Thymus (tissue), 11 donors: ENCODE measurements around the gene ABHD16B. TPM values are rescaled to one million over a fixed set of nuclear protein-coding genes. Genes with fewer than 3 reads are reported as not detected.
A peak's percentile ranks its signal among the peaks of the same experiment; 100 is the strongest.

ENCODE experiments used
- DNase-seq, 9 donors: peaks; one replicate each; pipeline ENCODE4 v3.0.0-alpha.2; 2013; ENCODE audit warnings: low spot score in 9 of 9, low read depth in 6 of 9, missing footprints in 1 of 9
- H3K27ac ChIP-seq, 2 donors: one replicate each; pipeline ENCODE4 v1.5.1; 2013; ENCODE audit warnings: control low read depth in 1 of 2, low read depth in 1 of 2, low read length in 1 of 2, mild to moderate bottlenecking in 1 of 2, moderate library complexity in 1 of 2
- H3K27me3 ChIP-seq, 2 donors: one replicate each; pipeline ENCODE4 v1.5.1; 2013; ENCODE audit warnings: low read length in 1 of 2; ENCODE audit not compliant: control insufficient read depth in 2 of 2, insufficient read depth in 1 of 2
- H3K36me3 ChIP-seq, 2 donors: one replicate each; pipeline ENCODE4 v1.5.1; 2013; ENCODE audit warnings: low read length in 1 of 2, mild to moderate bottlenecking in 1 of 2, moderate library complexity in 1 of 2; ENCODE audit not compliant: control insufficient read depth in 2 of 2, insufficient read depth in 2 of 2
- H3K4me1 ChIP-seq, 2 donors: one replicate each; pipeline ENCODE4 v1.5.1; 2013; ENCODE audit warnings: low read length in 2 of 2; ENCODE audit not compliant: control insufficient read depth in 2 of 2, insufficient read depth in 2 of 2
- H3K4me3 ChIP-seq, 2 donors: one replicate each; pipeline ENCODE4 v1.5.1; 2013; ENCODE audit warnings: low read length in 2 of 2, control low read depth in 1 of 2, mild to moderate bottlenecking in 1 of 2
- H3K9me3 ChIP-seq, 2 donors: one replicate each; pipeline ENCODE4 v1.5.1; 2013; ENCODE audit warnings: low read length in 1 of 2, mild to moderate bottlenecking in 1 of 2; ENCODE audit not compliant: control insufficient read depth in 2 of 2, insufficient read depth in 1 of 2
- WGBS: extraction: QIAGEN DNeasy Blood & Tissue Kit; methylation state at CpG from one replicate; pipeline ENCODE4 v1.1.7; 2013; 5-methylcytosine and 5-hydroxymethylcytosine counted together
- polyA plus RNA-seq: library from polyadenylated mRNA; stranded (reverse); fragments of 200-250 nt; gene quantifications from one replicate; pipeline ENCODE4 v1.2.3, GENCODE V29; 2013
- total RNA-seq: library from RNA; stranded (reverse); fragments of 120-200 nt; gene quantifications from one replicate; pipeline ENCODE4 v1.2.4, GENCODE V29; 2013
- donor health status: healthy.

ABHD16B gene
- total and polyA plus RNA-seq, 2 donors: 0.57 TPM; not detected in 1

- no peak overlapping the region for H3K4me3 ChIP-seq
- no peaks in the 10 kb centered on the region for H3K36me3 ChIP-seq
- H3K27ac ChIP-seq: no peak overlapping the region
- H3K4me1 ChIP-seq: peaks cover 0 to 6% of the 10 kb centered on the region in 2 donors
- DNase-seq: no peak
- 96% methylated on average over 25 of the region's 25 CpGs for WGBS
- H3K9me3 ChIP-seq: peaks cover 0 to 1% of the 10 kb centered on the region in 2 donors
- peaks cover 28 to 66% of the 10 kb centered on the region in 2 donors for H3K27me3 ChIP-seq
These were observed 35.8 kb upstream of the ABHD16B start for GRCh38 chr20:63825331-63826118.

GRCh38 chr20:63826753-63827152 is 34.5 kb upstream of the ABHD16B start:
- Histone ChIP-seq H3K9me3 (peaks cover 0 to 1% of the 10 kb centered on the region in 2 donors), H3K36me3 (no peaks in the 10 kb centered on the region), H3K27ac (no peak overlapping the region), H3K4me1 (peaks cover 3 to 6% of the 10 kb centered on the region in 2 donors), H3K4me3 (no peak overlapping the region), H3K27me3 (peaks cover 35 to 69% of the 10 kb centered on the region in 2 donors)
- DNase-seq: no peak
- WGBS: 91% methylated on average over 13 of the region's 13 CpGs

GRCh38 chr20:63828124-63828523 is 33.2 kb upstream of the ABHD16B start:
- Histone ChIP-seq H3K27ac (no peak overlapping the region), H3K4me1 (peaks cover 3 to 6% of the 10 kb centered on the region in 2 donors), H3K9me3 (no peaks in the 10 kb centered on the region), H3K27me3 (peaks cover 49 to 69% of the 10 kb centered on the region in 2 donors), H3K4me3 (no peak overlapping the region), H3K36me3 (no peaks in the 10 kb centered on the region)
- 97% methylated on average over 8 of the region's 8 CpGs for WGBS
- no peak for DNase-seq

GRCh38 chr20:63828545-63828944 is 32.8 kb upstream of the ABHD16B start:
- Histone ChIP-seq H3K9me3 (no peaks in the 10 kb centered on the region), H3K27ac (no peak overlapping the region), H3K36me3 (no peaks in the 10 kb centered on the region), H3K4me3 (no peak overlapping the region), H3K27me3 (peaks cover 50 to 72% of the 10 kb centered on the region in 2 donors), H3K4me1 (peaks cover 3 to 6% of the 10 kb centered on the region in 2 donors)
- WGBS: 93% methylated on average over 14 of the region's 14 CpGs
- DNase-seq: no peak

GRCh38 chr20:63828951-63829350 is 32.3 kb upstream of the ABHD16B start:
- DNase-seq: no peak
- H3K36me3 ChIP-seq: no peaks in the 10 kb centered on the region
- no peaks in the 10 kb centered on the region for H3K9me3 ChIP-seq
- H3K27me3 ChIP-seq: peaks cover 53 to 74% of the 10 kb centered on the region in 2 donors
- H3K4me1 ChIP-seq: peaks cover 3 to 6% of the 10 kb centered on the region in 2 donors
- WGBS: 96% methylated on average over 10 of the region's 10 CpGs
- H3K4me3 ChIP-seq: no peak overlapping the region
- H3K27ac ChIP-seq: no peak overlapping the region

GRCh38 chr20:63829603-63829944 is 31.7 kb upstream of the ABHD16B start:
- Histone ChIP-seq H3K27ac (no peak overlapping the region), H3K9me3 (no peaks in the 10 kb centered on the region), H3K4me1 (peaks cover 3 to 6% of the 10 kb centered on the region in 2 donors), H3K36me3 (no peaks in the 10 kb centered on the region), H3K4me3 (peak overlapping the region in 1 of 2 donors; percentile 25), H3K27me3 (peaks cover 51 to 79% of the 10 kb centered on the region in 2 donors)
- DNase-seq: no peak
- 10% methylated on average over 10 of the region's 10 CpGs for WGBS

GRCh38 chr20:63829945-63830835 is 31.1 kb upstream of the ABHD16B start:
- Histone ChIP-seq H3K9me3 (no peaks in the 10 kb centered on the region), H3K4me1 (peaks cover 3 to 6% of the 10 kb centered on the region in 2 donors), H3K4me3 (peak overlapping the region; percentile 25 to 60), H3K27me3 (peaks cover 51 to 85% of the 10 kb centered on the region in 2 donors), H3K36me3 (no peaks in the 10 kb centered on the region), H3K27ac (peak overlapping the region in 1 of 2 donors; percentile 61)
- peak in 1 of 9 donors; percentile 14 for DNase-seq
- WGBS: 1% methylated on average over 99 of the region's 99 CpGs

GRCh38 chr20:63830841-63831588 is 30.3 kb upstream of the ABHD16B start, which contains the start of gene ZBTB46:
Gene ZBTB46 (minus strand): TSS chr20:63831264. CDS start chr20:63790757, 40,507 bp downstream.
- peaks cover 3 to 6% of the 10 kb centered on the region in 2 donors for H3K4me1 ChIP-seq
- no peaks in the 10 kb centered on the region for H3K36me3 ChIP-seq
- WGBS: 1% methylated on average over 144 of the region's 147 CpGs
- peaks cover 48 to 81% of the 10 kb centered on the region in 2 donors for H3K27me3 ChIP-seq
- DNase-seq: no peak
- H3K9me3 ChIP-seq: no peaks in the 10 kb centered on the region
- peak within 1 kb of the TSS in 1 of 2 donors; percentile 61 for H3K27ac ChIP-seq
- peak within 1 kb of the TSS; percentile 25 to 60 for H3K4me3 ChIP-seq
